K562 (cell line): ENCODE results near the gene NFATC2. TPM values are rescaled to one million over a fixed set of nuclear protein-coding genes. Genes with fewer than 3 reads are reported as not detected.

Source experiments
- ATAC-seq: fragments of 200-7000 bp; cut with Tn5 transposase; 3 replicates; pipeline ENCODE4 v1.9.1; 2020; ENCODE audit warnings: moderate library complexity
- BruUV-seq: library from RNA; stranded (reverse); fragments of 400-500 nt; replicated peaks from 2 replicates; lab custom pipeline; 2021; lab: Mats Ljungman, UMichigan
- CTCF ChIA-PET: fragments of 300-600 bp; formaldehyde crosslinking; extraction: SDS; loops from one replicate; lab custom pipeline; 2021; ENCODE audit warnings: low intra/inter-chr PET ratio; lab: Yijun Ruan, JAX
- POLR2A ChIA-PET: fragments of 300-600, 350-650 bp; sonication (Branson Sonifier 250); formaldehyde crosslinking; extraction: SDS; loops from one replicate; lab custom pipeline; 2021; ENCODE audit warnings: antibody characterized with exemption, inconsistent platforms; lab: Yijun Ruan, JAX
- DNase-seq, 4 experiments: peaks; one replicate each; pipeline versions ENCODE4 v3.0.0 to v3.0.0-alpha.2; 2011 to 2018; ENCODE audit warnings: low spot score in 3 of 4, mixed read lengths in 3 of 4; ENCODE audit errors: extremely low read depth in 1 of 4
- FAIRE-seq: peaks from 2 replicates; lab custom pipeline; 2011; peaks lifted over from hg19 to GRCh38; lab: Jason Lieb, UNC
- H2AFZ ChIP-seq: 2 replicates; pipeline ENCODE4 v1.6.0; 2011; ENCODE audit warnings: low read depth, low read length, control low read depth, inconsistent platforms
- H3K27ac ChIP-seq: fragments of 200-600 bp; 3 replicates; pipeline ENCODE4 v1.8.0; 2011; ENCODE audit warnings: low read depth, mild to moderate bottlenecking, control low read depth, inconsistent platforms, low read length, moderate library complexity, mixed read lengths; ENCODE audit errors: extremely low read depth
- H3K27me3 ChIP-seq, 2 experiments: fragments of 300-600 bp in 1 of 2; 2 replicates in 1 of 2; 3 replicates in 1 of 2; pipeline versions ENCODE4 v1.6.0 to v1.8.0; 2011; ENCODE audit warnings: inconsistent platforms in 2 of 2, low read length in 2 of 2, mild to moderate bottlenecking in 1 of 2, mixed read lengths in 1 of 2, moderate library complexity in 1 of 2; ENCODE audit not compliant: control insufficient read depth in 2 of 2, insufficient read depth in 2 of 2
- H3K36me3 ChIP-seq: fragments of 300-600 bp; 3 replicates; pipeline ENCODE4 v1.8.0; 2011; ENCODE audit warnings: mild to moderate bottlenecking, low read length, inconsistent platforms; ENCODE audit not compliant: control insufficient read depth, insufficient read depth
- H3K4me1 ChIP-seq, 2 experiments: fragments of 200-600 bp in 1 of 2; replicated peaks in 1 of 2; 2 replicates in 1 of 2; 3 replicates in 1 of 2; pipeline versions ENCODE4 v1.5.1 to v1.8.0; 2011; ENCODE audit warnings: inconsistent platforms in 2 of 2, low read length in 2 of 2, mild to moderate bottlenecking in 1 of 2, mixed read lengths in 1 of 2, moderate library complexity in 1 of 2; ENCODE audit not compliant: control insufficient read depth in 2 of 2, insufficient read depth in 2 of 2
- H3K4me2 ChIP-seq: 2 replicates; pipeline ENCODE4 v1.6.1; 2011; ENCODE audit warnings: low read length, control low read depth, inconsistent platforms, mixed read lengths; ENCODE audit not compliant: insufficient read depth
- H3K4me3 ChIP-seq: fragments of 200-600 bp; sonication (generic), shearing (Covaris generic); 2 replicates; pipeline ENCODE4 v1.5.1; 2016; ENCODE audit warnings: control low read depth, inconsistent platforms
- H3K79me2 ChIP-seq: fragments of 200-600 bp; 3 replicates; pipeline ENCODE4 v1.8.0; 2011; ENCODE audit warnings: low read length, inconsistent platforms; ENCODE audit not compliant: control insufficient read depth, insufficient read depth
- H3K9ac ChIP-seq, 2 experiments: 2 replicates each; pipeline versions ENCODE4 v1.6.0 to v1.6.1; 2011; ENCODE audit warnings: low read depth in 2 of 2, low read length in 2 of 2, control low read depth in 1 of 2, inconsistent platforms in 1 of 2, mild to moderate bottlenecking in 1 of 2, mixed read lengths in 1 of 2; ENCODE audit not compliant: insufficient read depth in 1 of 2
- H3K9me1 ChIP-seq: one replicate; pipeline ENCODE4 v1.6.0; 2011; ENCODE audit warnings: inconsistent platforms, mild to moderate bottlenecking, low read length, moderate library complexity; ENCODE audit not compliant: control insufficient read depth, insufficient read depth
- H3K9me3 ChIP-seq: replicated peaks from 2 replicates; pipeline ENCODE4 v1.5.1; 2011; ENCODE audit warnings: low read depth, low read length, inconsistent platforms; ENCODE audit not compliant: control insufficient read depth, insufficient read depth
- H4K20me1 ChIP-seq: replicated peaks from 2 replicates; pipeline ENCODE4 v1.6.1; 2011; ENCODE audit warnings: low read length, inconsistent platforms, mixed read lengths; ENCODE audit not compliant: control insufficient read depth, insufficient read depth
- CCAR2 ChIP-seq: fragments of 200-400 bp; formaldehyde crosslinking; IDR thresholded peaks from 2 replicates; pipeline ENCODE4 v1.6.1; 2017; ENCODE audit warnings: mild to moderate bottlenecking, low read depth, low read length
- E2F3 ChIP-seq: fragments of 250-450 bp; sonication (Bioruptor Pico); IDR thresholded peaks from 2 replicates; pipeline ENCODE4 v1.4.0; 2020; ENCODE audit warnings: mild to moderate bottlenecking
- IRF9 ChIP-seq: fragments of 450-650 bp; IDR thresholded peaks from 2 replicates; pipeline ENCODE4 v1.6.1; 2016; ENCODE audit warnings: missing biosample characterization, missing genetic modification characterization
- L3MBTL2 ChIP-seq: fragments of 450-650 bp; IDR thresholded peaks from 2 replicates; pipeline ENCODE4 v1.6.1; 2016; ENCODE audit warnings: mild to moderate bottlenecking, moderate library complexity
- MNT ChIP-seq, 2 experiments: fragments of 450-650 bp; conservative IDR thresholded peaks; 2 replicates each; pipeline ENCODE4 v1.6.1; 2017; ENCODE audit warnings: mild to moderate bottlenecking in 2 of 2, moderate library complexity in 2 of 2
- NCOA4 ChIP-seq: fragments of 450-650 bp; IDR thresholded peaks from 2 replicates; pipeline ENCODE4 v1.6.1; 2018; ENCODE audit warnings: mild to moderate bottlenecking; ENCODE audit not compliant: partially characterized antibody
- PTTG1 ChIP-seq: fragments of 450-650 bp; IDR thresholded peaks from 2 replicates; pipeline ENCODE4 v1.6.1; 2016; ENCODE audit warnings: low read depth, mild to moderate bottlenecking, missing genetic modification characterization, missing compliant biosample characterization
- RBBP5 ChIP-seq: fragments of 200-600 bp; sonication (generic); IDR thresholded peaks from 2 replicates; pipeline ENCODE4 v1.6.1; 2012; ENCODE audit warnings: borderline replicate concordance, mild to moderate bottlenecking, low read length, control low read depth, inconsistent platforms; ENCODE audit not compliant: insufficient read depth, poor library complexity, severe bottlenecking
- SUPT5H ChIP-seq: fragments of 450-650 bp; IDR thresholded peaks from 2 replicates; pipeline ENCODE4 v1.6.1; 2016
- ZNF146 ChIP-seq: IDR thresholded peaks from one replicate; pipeline ENCODE4 v1.6.1; 2018; ENCODE audit warnings: missing compliant biosample characterization; ENCODE audit not compliant: unreplicated experiment
- ZNF197 ChIP-seq: fragments of 200-800 bp; sonication (Bioruptor generic); IDR thresholded peaks from 2 replicates; pipeline ENCODE4 v1.6.1; 2016; ENCODE audit warnings: low read depth, missing genetic modification characterization, missing compliant biosample characterization
- ZNF407 ChIP-seq: fragments of 450-650 bp; IDR thresholded peaks from 2 replicates; pipeline ENCODE4 v1.6.1; 2016; ENCODE audit warnings: low read depth
- ZNF584 ChIP-seq: fragments of 200-800 bp; sonication (Bioruptor generic); IDR thresholded peaks from 2 replicates; pipeline ENCODE4 v1.6.1; 2016; ENCODE audit warnings: low read depth, mild to moderate bottlenecking, missing genetic modification characterization, missing compliant biosample characterization
- WGBS: fragments of 100-300 bp; shearing (Covaris generic); methylation state at CpG from one replicate; pipeline ENCODE4 v1.1.6; 2016; ENCODE audit warnings: low coverage, mixed read lengths; ENCODE audit not compliant: insufficient coverage; ENCODE audit errors: missing lambda C conversion rate; 5-methylcytosine and 5-hydroxymethylcytosine counted together
- in situ Hi-C: fragments of 300-500 bp; cut with MboI; formaldehyde crosslinking; loops from 4 replicates; pipeline ENCODE4 v1.15.0; 2018; ENCODE audit warnings: inconsistent platforms, mixed read lengths
- intact Hi-C: fragments of 100-400 bp; cut with micrococcal nuclease; formaldehyde crosslinking; loops from 2 replicates; pipeline ENCODE4 v1.14.2; 2022
- polyA plus RNA-seq, 8 experiments: library from polyadenylated mRNA; depleted of rRNA in 4 of 8; stranded (reverse) in 5 of 8; unstranded in 3 of 8; fragments of >200 nt; fragmentation: Nextera tagmentation in 2 of 8; fragmentation: Illumina TruSeq in 1 of 8; extraction: Ambion mirVana in 2 of 8; extraction: Trizol in 1 of 8; gene quantifications; 2 replicates each; pipeline versions ENCODE4 v1.2.1 to v1.2.3, GENCODE V29; 2011 to 2014; ENCODE audit warnings: inconsistent platforms in 1 of 8, missing spikeins in 1 of 8
- total RNA-seq, 7 experiments: library from RNA; depleted of rRNA in 6 of 7; stranded (reverse); fragments of >200 nt in 6 of 7; fragmentation: Illumina TruSeq in 2 of 7; extraction: Trizol in 2 of 7; gene quantifications; 2 replicates each; pipeline versions ENCODE4 v1.2.1 to v1.2.3, GENCODE V29; 2011 to 2021; ENCODE audit warnings: low replicate concordance in 1 of 7

The NFATC2 gene
- total and polyA plus RNA-seq, 9 of the 15 experiments (the other 6 are each of a cell fraction or from before 2014, with no cell fraction given), result 1.9 to 11.2 (median 3.0) TPM

- intact Hi-C loops (no loop called here), in situ Hi-C loops (no loop called here)
- Histone ChIP-seq H3K27ac (no peak overlapping the region), H3K9me3 (no peaks in the 10 kb centered on the region), H4K20me1 (no peaks in the 10 kb centered on the region; the same call in 1 of the 2 replicates), H3K27me3 (no peaks in the 10 kb centered on the region), H3K79me2 (no peaks in the 10 kb centered on the region), H3K9me1 (no peaks in the 10 kb centered on the region), H3K9ac (no peak overlapping the region), H3K36me3 (peaks cover 36% of the 10 kb centered on the region; the same call in 2 of the 3 replicates), H3K4me2 (no peak overlapping the region), H2AFZ (no peak overlapping the region), H3K4me1 (peaks cover 0 to under 1% of the 10 kb centered on the region in 2 experiments; a peak in 1 of 5 replicates), H3K4me3 (no peak overlapping the region)
- CTCF ChIA-PET, result no interaction called here
- DNase-seq, result no peak
- POLR2A ChIA-PET, result interaction anchor here (1.1 to 1.5 kb wide), 2 partner anchors 11 to 82 kb away, joined by 3 to 4 read pairs; no protein-coding TSS in a partner anchor
- no peak for ATAC-seq
- WGBS, result 100% methylated on average over 1 of the region's 1 CpG
- no TSS peak for BruUV-seq
- FAIRE-seq, result no peak
- TF ChIP-seq E2F3 (CRISPR knock-in tag), result no peak
- TF ChIP-seq IRF9 (tag), result no peak
- TF ChIP-seq ZNF146, result no peak
- TF ChIP-seq CCAR2, result no peak
- no peak for TF ChIP-seq NCOA4
- TF ChIP-seq ZNF197, result no peak
- TF ChIP-seq ZNF407, result no peak
- TF ChIP-seq SUPT5H, result no peak
- TF ChIP-seq L3MBTL2, result no peak
- TF ChIP-seq ZNF584 (CRISPR knock-in tag), result no peak
- no peak for TF ChIP-seq PTTG1 (tag)
- TF ChIP-seq RBBP5, result no peak
- TF ChIP-seq MNT (conservative IDR thresholded peaks at IDR 0.05), result no peak
Observed at GRCh38 chr20:51423290-51423667, 119.2 kb downstream of the NFATC2 start.
